Heart left ventricle (tissue), 16 donors: ENCODE results near the gene CHAT. TPM values are rescaled to one million over a fixed set of nuclear protein-coding genes. Genes with fewer than 3 reads are reported as not detected.

Experiments
- ATAC-seq, 4 donors: fragments of 200-7000 bp; cut with Tn5 transposase; one replicate each; pipeline ENCODE4 v1.9.1; 2020 to 2022; ENCODE audit warnings: moderate library complexity in 4 of 4, mild to moderate bottlenecking in 3 of 4, moderate number of reproducible peaks in 1 of 4
- DNase-seq, 5 donors: peaks; one replicate each; pipeline ENCODE4 v3.0.0-alpha.2; 2020
- H3K27ac ChIP-seq, 12 donors: fragments of 200-600 bp; sonication (generic) in 4 of 12; one replicate each; pipeline versions ENCODE4 v1.5.0 to v1.8.0; 2016 to 2022; ENCODE audit warnings: mild to moderate bottlenecking in 2 of 12
- H3K27me3 ChIP-seq, 9 donors: fragments of 200-600 bp; sonication (generic) in 2 of 9; one replicate each; pipeline versions ENCODE4 v1.5.1 to v1.8.0; 2016 to 2022; ENCODE audit warnings: mild to moderate bottlenecking in 3 of 9
- H3K36me3 ChIP-seq, 9 donors: fragments of 200-600 bp; sonication (generic) in 2 of 9; one replicate each; pipeline versions ENCODE4 v1.5.0 to v1.8.0; 2018 to 2022; ENCODE audit warnings: mild to moderate bottlenecking in 2 of 9
- H3K4me1 ChIP-seq, 12 donors: fragments of 200-600 bp; sonication (generic) in 4 of 12; one replicate each; pipeline versions ENCODE4 v1.5.0 to v1.8.0; 2016 to 2022; ENCODE audit warnings: mild to moderate bottlenecking in 3 of 12
- H3K4me3 ChIP-seq, 12 donors: fragments of 200-600 bp; sonication (generic) in 4 of 12; one replicate each; pipeline versions ENCODE4 v1.5.0 to v1.8.0; 2017 to 2022; ENCODE audit warnings: mild to moderate bottlenecking in 9 of 12, moderate library complexity in 4 of 12
- H3K9me3 ChIP-seq, 12 donors: fragments of 200-600 bp; sonication (generic) in 4 of 12; one replicate each; pipeline versions ENCODE4 v1.5.0 to v1.8.0; 2016 to 2022; ENCODE audit warnings: mild to moderate bottlenecking in 1 of 12
- POLR2A ChIP-seq, 2 donors: fragments of 450-650 bp; IDR thresholded peaks; one replicate each; pipeline ENCODE4 v1.6.1; 2017; ENCODE audit warnings: antibody characterized with exemption in 2 of 2, mild to moderate bottlenecking in 2 of 2, moderate library complexity in 2 of 2
- WGBS, 4 donors: extraction: QIAGEN DNeasy Blood & Tissue Kit in 2 of 4; methylation state at CpG; one replicate each; pipeline versions ENCODE4 v1.1.5 to v1.1.7; 2013 to 2018; 5-methylcytosine and 5-hydroxymethylcytosine counted together
- intact Hi-C, 10 donors: fragments of 100-400 bp; cut with DNase I; formaldehyde crosslinking; loops; one replicate each; pipeline versions ENCODE4 v1.11.1 to v1.14.2; 2022
- polyA plus RNA-seq, 2 donors: library from polyadenylated mRNA; stranded (reverse); fragments of 200-250 nt; gene quantifications; one replicate each; pipeline ENCODE4 v1.2.3, GENCODE V29; 2013
- total RNA-seq, 9 donors: library from RNA; depleted of rRNA in 2 of 9; stranded (reverse); fragments of >200 nt in 2 of 9; fragmentation: NEBNext Ultra II Directional in 3 of 9; extraction: Animal tissue kit (Norgen Biotek cat#: 25700) in 3 of 9; gene quantifications; one replicate each; pipeline versions ENCODE4 v1.1.0 to v1.2.4, GENCODE V29; 2016 to 2023
- TF ChIP-seq, protein P1 (sequence below), 12 donors: fragments of 200-600 bp; sonication (generic) in 4 of 12; IDR thresholded peaks; one replicate each; pipeline versions ENCODE4 v1.5.0 to v1.8.0; 2018 to 2022; ENCODE audit warnings: antibody characterized with exemption in 12 of 12, mild to moderate bottlenecking in 5 of 12
- donor health status: ischemic (EF 13 %, LVEDD 7.1; RV severe dilation, severe dysfunction).
- donor health status: healthy with polysubstance abuse.
- donor health status: DM: no; HTN: yes; CAD: no.
- donor health status: DM: no; HTN: no; CAD: no.
- donor health status: ischemic (EF 25% LVEDD 6.9; RV normal size, moderate dysfunction).
- donor health status: ischemic (EF 25% LVEDD 5.7; RV mildly dilated, moderate dysfunction).
- donor health status: healthy.
- donor health status: DM: yes; HTN: yes; CAD: no.
- donor health status: ischemic (EF 35%, LVEDD 5.7; RV mildly dilated, moderate dysfunction).
- donor health status: nonischemic (EF 11% LVEDD 7.7; RV severe dilation, severe dysfunction).
- donor health status: DM: yes; HTN: yes; CAD: no.
- donor health status: PGD.
- donor health status: ischemic (EF 29% LVEDD 5.4; RV normal size, mild dysfunction).
- donor health status: nonischemic (EF 23%, LVEDD 6.1; RV moderate dilation, normal function).

Gene CHAT
- total and polyA plus RNA-seq, 11 donors = not detected

DNA sequence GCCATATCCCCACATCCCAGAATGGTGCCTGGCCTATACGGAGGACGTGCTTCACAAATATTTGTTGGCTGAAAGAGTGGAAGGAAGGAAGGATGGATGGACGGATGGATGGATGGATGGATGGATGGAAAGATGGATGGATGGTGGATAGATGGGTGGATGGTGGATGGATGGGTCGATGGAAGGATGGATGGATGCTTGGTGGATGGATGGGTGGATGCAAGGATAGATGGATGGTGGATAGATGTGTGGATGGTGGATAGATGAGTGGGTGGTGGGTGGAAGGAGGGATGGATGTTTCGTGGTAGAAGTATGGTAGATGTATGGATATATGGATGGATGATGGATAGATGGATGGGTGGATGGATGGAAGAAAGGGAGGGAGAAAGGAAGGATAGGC is 10.8 kb downstream of the CHAT start:
- intact Hi-C loops = no loop called here
- no peak for TF ChIP-seq POLR2A (IDR thresholded peaks at IDR 0.05)
- TF ChIP-seq, protein P1, sequence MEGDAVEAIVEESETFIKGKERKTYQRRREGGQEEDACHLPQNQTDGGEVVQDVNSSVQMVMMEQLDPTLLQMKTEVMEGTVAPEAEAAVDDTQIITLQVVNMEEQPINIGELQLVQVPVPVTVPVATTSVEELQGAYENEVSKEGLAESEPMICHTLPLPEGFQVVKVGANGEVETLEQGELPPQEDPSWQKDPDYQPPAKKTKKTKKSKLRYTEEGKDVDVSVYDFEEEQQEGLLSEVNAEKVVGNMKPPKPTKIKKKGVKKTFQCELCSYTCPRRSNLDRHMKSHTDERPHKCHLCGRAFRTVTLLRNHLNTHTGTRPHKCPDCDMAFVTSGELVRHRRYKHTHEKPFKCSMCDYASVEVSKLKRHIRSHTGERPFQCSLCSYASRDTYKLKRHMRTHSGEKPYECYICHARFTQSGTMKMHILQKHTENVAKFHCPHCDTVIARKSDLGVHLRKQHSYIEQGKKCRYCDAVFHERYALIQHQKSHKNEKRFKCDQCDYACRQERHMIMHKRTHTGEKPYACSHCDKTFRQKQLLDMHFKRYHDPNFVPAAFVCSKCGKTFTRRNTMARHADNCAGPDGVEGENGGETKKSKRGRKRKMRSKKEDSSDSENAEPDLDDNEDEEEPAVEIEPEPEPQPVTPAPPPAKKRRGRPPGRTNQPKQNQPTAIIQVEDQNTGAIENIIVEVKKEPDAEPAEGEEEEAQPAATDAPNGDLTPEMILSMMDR (IDR thresholded peaks at IDR 0.05) = no peak

DNA sequence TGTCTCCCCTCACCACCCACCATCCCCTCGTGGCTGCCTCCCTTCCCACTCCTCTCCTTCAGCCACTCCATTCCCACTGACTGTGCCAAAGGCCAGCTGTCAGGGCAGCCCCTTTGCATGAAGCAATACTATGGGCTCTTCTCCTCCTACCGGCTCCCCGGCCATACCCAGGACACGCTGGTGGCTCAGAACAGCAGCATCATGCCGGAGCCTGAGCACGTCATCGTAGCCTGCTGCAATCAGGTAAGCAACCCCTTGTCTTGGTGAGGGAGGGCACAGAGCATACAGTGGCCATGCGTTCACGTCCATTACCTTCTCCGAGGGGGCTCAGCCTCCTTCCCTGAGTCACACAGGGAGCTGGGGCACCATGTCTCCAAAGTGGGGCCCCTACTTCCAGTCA is 11.6 kb downstream of the CHAT start:
- no peaks in the 10 kb centered on the region for H3K9me3 ChIP-seq
- no peak overlapping the region for H3K4me3 ChIP-seq
- DNase-seq (no peak), ATAC-seq (no peak)
- H3K36me3 ChIP-seq = no peaks in the 10 kb centered on the region
- peaks cover 0 to 32% (median 0%) of the 10 kb centered on the region in 9 donors for H3K27me3 ChIP-seq
- WGBS, 4 donors = 78 to 84% (median 80%) methylated on average over 10 of the region's 10 CpGs
- no peaks in the 10 kb centered on the region for H3K4me1 ChIP-seq
- intact Hi-C loops = no loop called here
- no peak for TF ChIP-seq POLR2A (IDR thresholded peaks at IDR 0.05)
- TF ChIP-seq, protein P1 (IDR thresholded peaks at IDR 0.05) = no peak
- H3K27ac ChIP-seq = no peak overlapping the region

More for the DNA sequence above, 10.8 kb downstream of the CHAT start:
- WGBS, 4 donors = 57 to 80% (median 72%) methylated on average over 5 of the region's 5 CpGs
- DNase-seq (no peak), ATAC-seq (no peak)
- H3K4me3 ChIP-seq = no peak overlapping the region
- no peaks in the 10 kb centered on the region for H3K9me3 ChIP-seq
- H3K4me1 ChIP-seq = no peaks in the 10 kb centered on the region
- no peaks in the 10 kb centered on the region for H3K36me3 ChIP-seq
- H3K27ac ChIP-seq = no peak overlapping the region
- H3K27me3 ChIP-seq = peaks cover 0 to 40% (median 2%) of the 10 kb centered on the region in 9 donors

DNA sequence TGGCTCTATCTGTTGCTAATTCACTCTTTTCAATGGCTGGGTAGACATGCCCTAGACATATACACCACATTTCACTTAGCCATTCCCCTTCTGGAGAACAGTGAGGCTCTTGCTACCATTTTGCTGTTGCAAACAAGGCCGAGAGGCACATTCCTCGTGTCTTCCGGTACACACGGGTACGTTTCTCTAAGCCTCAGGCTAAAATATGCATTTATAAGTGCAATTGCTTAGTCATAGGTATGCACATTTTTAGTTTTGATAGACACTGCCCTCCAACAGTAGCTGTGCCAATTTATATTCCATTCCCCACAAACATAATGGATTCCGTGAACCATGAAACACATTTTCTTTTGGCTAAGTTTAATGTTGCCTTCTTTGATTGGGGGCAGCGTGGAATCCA is 13.2 kb downstream of the CHAT start:
- 84 to 91% (median 87%) methylated on average over 7 of the region's 7 CpGs for WGBS, 4 donors
- H3K36me3 ChIP-seq = no peaks in the 10 kb centered on the region
- no peak overlapping the region for H3K27ac ChIP-seq
- ATAC-seq = no peak
- H3K9me3 ChIP-seq = no peaks in the 10 kb centered on the region
- peaks cover 0 to 24% (median 0%) of the 10 kb centered on the region in 9 donors for H3K27me3 ChIP-seq
- H3K4me3 ChIP-seq = no peak overlapping the region
- no peak for TF ChIP-seq POLR2A (IDR thresholded peaks at IDR 0.05)
- TF ChIP-seq, protein P1 (IDR thresholded peaks at IDR 0.05) = no peak
- intact Hi-C loops = no loop called here
- no peak for DNase-seq
- no peaks in the 10 kb centered on the region for H3K4me1 ChIP-seq

DNA sequence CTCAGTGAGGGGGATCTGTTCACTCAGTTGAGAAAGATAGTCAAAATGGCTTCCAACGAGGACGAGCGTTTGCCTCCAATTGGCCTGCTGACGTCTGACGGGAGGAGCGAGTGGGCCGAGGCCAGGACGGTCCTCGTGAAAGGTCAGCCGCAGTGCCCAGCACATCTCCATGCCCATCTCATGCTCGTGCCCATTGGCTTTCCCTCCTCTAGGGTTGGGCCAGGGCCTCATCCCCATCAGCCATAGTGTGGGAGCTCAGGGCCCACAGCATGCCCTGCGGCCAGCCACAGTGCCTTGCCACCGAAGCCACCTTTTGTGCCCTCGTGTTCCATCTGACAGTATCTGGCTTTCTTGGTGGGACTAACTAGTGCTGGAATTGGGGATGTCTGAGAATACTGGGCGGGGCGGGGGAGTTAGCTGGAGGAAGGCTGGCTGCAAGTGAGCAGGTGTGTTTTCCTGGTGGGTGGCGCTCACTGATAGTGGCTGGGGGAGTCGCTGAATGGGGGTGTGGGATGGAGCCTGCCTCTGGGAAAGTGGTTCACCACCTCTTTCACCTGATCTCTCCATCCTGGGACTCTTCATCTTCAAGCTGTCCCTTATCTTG is 13.9 kb downstream of the CHAT start:
- Histone ChIP-seq H3K4me3 (no peak overlapping the region), H3K36me3 (no peaks in the 10 kb centered on the region), H3K27ac (no peak overlapping the region), H3K9me3 (no peaks in the 10 kb centered on the region), H3K4me1 (no peaks in the 10 kb centered on the region), H3K27me3 (peaks cover 0 to 20% (median 0%) of the 10 kb centered on the region in 9 donors)
- WGBS, 4 donors = 85 to 93% (median 88%) methylated on average over 17 to 18 of the region's 18 CpGs
- ATAC-seq (no peak), DNase-seq (no peak)
- intact Hi-C loops = no loop called here
- TF ChIP-seq, protein P1 (IDR thresholded peaks at IDR 0.05) = no peak
- no peak for TF ChIP-seq POLR2A (IDR thresholded peaks at IDR 0.05)
